ENCODE results near the gene CADPS2. TPM values are rescaled to one million over a fixed set of nuclear protein-coding genes. Genes with fewer than 3 reads are reported as not detected.

CADPS2 gene
- total RNA-seq, 1 donor from 2014 or later = 9.7 TPM

- no peak for DNase-seq (ENCODE audit: low spot score)
Measured at GRCh38 chr7:122770686-122771335, 115.4 kb downstream of the CADPS2 start.

GRCh38 chr7:122768827-122769226, 117.4 kb downstream of the CADPS2 start:
- no peak for DNase-seq (ENCODE audit: low spot score)

- no peak for DNase-seq (ENCODE audit: low spot score)
Measured at GRCh38 chr7:122767339-122767738, 118.9 kb downstream of the CADPS2 start.

GRCh38 chr7:122766593-122766992, 119.7 kb downstream of the CADPS2 start:
- DNase-seq (ENCODE audit: low spot score) = no peak

- DNase-seq (ENCODE audit: low spot score) = no peak
Measured at GRCh38 chr7:122764902-122765301, 121.4 kb downstream of the CADPS2 start.

- DNase-seq (ENCODE audit: low spot score) = no peak
Measured at GRCh38 chr7:122764020-122764419, 122.2 kb downstream of the CADPS2 start.

- no peak for DNase-seq (ENCODE audit: low spot score)
Measured at GRCh38 chr7:122762071-122762470, 124.2 kb downstream of the CADPS2 start.

GRCh38 chr7:122758501-122758900, 127.8 kb downstream of the CADPS2 start:
- no peak for DNase-seq (ENCODE audit: low spot score)

GRCh38 chr7:122756860-122757259, 129.4 kb downstream of the CADPS2 start:
- no peak for DNase-seq (ENCODE audit: low spot score)

GRCh38 chr7:122755696-122756095, 130.6 kb downstream of the CADPS2 start:
- no peak for DNase-seq (ENCODE audit: low spot score)

- DNase-seq (ENCODE audit: low spot score) = no peak
Measured at GRCh38 chr7:122752583-122752982, 133.7 kb downstream of the CADPS2 start.

GRCh38 chr7:122750389-122750788, 135.9 kb downstream of the CADPS2 start:
- no peak for DNase-seq (ENCODE audit: low spot score)

- no peak for DNase-seq (ENCODE audit: low spot score)
Measured at GRCh38 chr7:122748195-122748594, 138.1 kb downstream of the CADPS2 start.

- no peak for DNase-seq (ENCODE audit: low spot score)
Measured at GRCh38 chr7:122746948-122747347, 139.3 kb downstream of the CADPS2 start.

GRCh38 chr7:122743211-122743610, 143.0 kb downstream of the CADPS2 start:
- DNase-seq (ENCODE audit: low spot score) = no peak

GRCh38 chr7:122738947-122739346, 147.3 kb downstream of the CADPS2 start:
- DNase-seq (ENCODE audit: low spot score) = no peak

- no peak for DNase-seq (ENCODE audit: low spot score)
Measured at GRCh38 chr7:122736183-122736582, 150.1 kb downstream of the CADPS2 start.

GRCh38 chr7:122727759-122728158, 158.5 kb downstream of the CADPS2 start:
- DNase-seq (ENCODE audit: low spot score) = no peak

- DNase-seq (ENCODE audit: low spot score) = no peak
Measured at GRCh38 chr7:122727354-122727753, 158.9 kb downstream of the CADPS2 start.

GRCh38 chr7:122726881-122727280, 159.4 kb downstream of the CADPS2 start:
- no peak for DNase-seq (ENCODE audit: low spot score)

- no peak for DNase-seq (ENCODE audit: low spot score)
Measured at GRCh38 chr7:122724366-122724765, 161.9 kb downstream of the CADPS2 start.

GRCh38 chr7:122719010-122719578, 167.2 kb downstream of the CADPS2 start:
- no peak for DNase-seq (ENCODE audit: low spot score)

GRCh38 chr7:122717356-122718089, 168.7 kb downstream of the CADPS2 start:
- DNase-seq (ENCODE audit: low spot score) = no peak

All from mesenteric fat pad (tissue), 1 donor.